Muscle of back (tissue), 11 donors: ENCODE results near the gene KRT35. TPM values are rescaled to one million over a fixed set of nuclear protein-coding genes. Genes with fewer than 3 reads are reported as not detected.

Experiments
- DNase-seq, 3 donors: peaks; one replicate each; pipeline versions ENCODE4 v3.0.0 to v3.0.0-alpha.2; 2013
- polyA plus RNA-seq, 10 donors: library from polyadenylated mRNA; unstranded; fragments of 120-200 nt; gene quantifications; one replicate each; pipeline ENCODE4 v1.2.1, GENCODE V29; 2013; ENCODE audit not compliant: insufficient read length in 10 of 10

Gene KRT35
- polyA plus RNA-seq, 10 donors: not detected

GRCh38 chr17:41512546-41513167, 31.7 kb upstream of the KRT35 start:
- DNase-seq: no peak

GRCh38 chr17:41511716-41512115, 30.8 kb upstream of the KRT35 start:
- no peak for DNase-seq

- no peak for DNase-seq
These were observed 30.2 kb upstream of the KRT35 start for GRCh38 chr17:41511116-41511515.

GRCh38 chr17:41510251-41511065, 29.5 kb upstream of the KRT35 start:
- no peak for DNase-seq

GRCh38 chr17:41507315-41507880, 26.4 kb upstream of the KRT35 start:
- DNase-seq: no peak

- no peak for DNase-seq
These were observed 25.1 kb upstream of the KRT35 start for GRCh38 chr17:41505809-41506767.

- DNase-seq: no peak
These were observed 24.3 kb upstream of the KRT35 start, which contains the start of gene KRT13 for GRCh38 chr17:41505007-41505808. KRT13 (minus strand) TSS chr17:41505612; CDS start chr17:41505550, 62 bp downstream.

GRCh38 chr17:41504246-41504977, 23.5 kb upstream of the KRT35 start:
- DNase-seq: no peak

- no peak for DNase-seq
These were observed 22.3 kb upstream of the KRT35 start for GRCh38 chr17:41503202-41503601.

GRCh38 chr17:41500131-41500911, 19.4 kb upstream of the KRT35 start:
- peak in 1 of 3 donors; percentile 33 for DNase-seq

- no peak for DNase-seq
These were observed 18.8 kb upstream of the KRT35 start for GRCh38 chr17:41499714-41500113.

- DNase-seq: no peak
These were observed 17.3 kb upstream of the KRT35 start for GRCh38 chr17:41498276-41498675.

- peak; percentile 10 to 54 (median 48) for DNase-seq
These were observed 16.0 kb upstream of the KRT35 start for GRCh38 chr17:41496803-41497484.

- no peak for DNase-seq
These were observed 13.6 kb upstream of the KRT35 start for GRCh38 chr17:41494524-41494923.

GRCh38 chr17:41492771-41493170, 11.8 kb upstream of the KRT35 start:
- peak; percentile 19 to 45 (median 23) for DNase-seq

- DNase-seq: peak in 1 of 3 donors; percentile 29
These were observed 11.4 kb upstream of the KRT35 start for GRCh38 chr17:41492351-41492750.

- no peak for DNase-seq
These were observed 10.5 kb upstream of the KRT35 start for GRCh38 chr17:41491476-41491875.
